ENCODE measurements around the gene DEAF1. TPM values are rescaled to one million over a fixed set of nuclear protein-coding genes. Genes with fewer than 3 reads are reported as not detected.
"Not testable (repeated sequence)": the region's sequence is repeated elsewhere in the genome, so short reads cannot be mapped to it uniquely, and the experiment has no call there.

The DEAF1 gene, protein sequence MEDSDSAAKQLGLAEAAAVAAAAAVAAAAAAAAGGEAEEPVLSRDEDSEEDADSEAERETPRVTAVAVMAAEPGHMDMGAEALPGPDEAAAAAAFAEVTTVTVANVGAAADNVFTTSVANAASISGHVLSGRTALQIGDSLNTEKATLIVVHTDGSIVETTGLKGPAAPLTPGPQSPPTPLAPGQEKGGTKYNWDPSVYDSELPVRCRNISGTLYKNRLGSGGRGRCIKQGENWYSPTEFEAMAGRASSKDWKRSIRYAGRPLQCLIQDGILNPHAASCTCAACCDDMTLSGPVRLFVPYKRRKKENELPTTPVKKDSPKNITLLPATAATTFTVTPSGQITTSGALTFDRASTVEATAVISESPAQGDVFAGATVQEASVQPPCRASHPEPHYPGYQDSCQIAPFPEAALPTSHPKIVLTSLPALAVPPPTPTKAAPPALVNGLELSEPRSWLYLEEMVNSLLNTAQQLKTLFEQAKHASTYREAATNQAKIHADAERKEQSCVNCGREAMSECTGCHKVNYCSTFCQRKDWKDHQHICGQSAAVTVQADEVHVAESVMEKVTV
- 41.0 and 48.1 TPM in 2 replicates for total RNA-seq (ENCODE audit: low replicate concordance)
- long read RNA-seq, partial matches to known transcripts, result 2 of 7 reads
- long read RNA-seq, other reads (novel, unspliced or antisense), result 3 of 7 reads

DNA sequence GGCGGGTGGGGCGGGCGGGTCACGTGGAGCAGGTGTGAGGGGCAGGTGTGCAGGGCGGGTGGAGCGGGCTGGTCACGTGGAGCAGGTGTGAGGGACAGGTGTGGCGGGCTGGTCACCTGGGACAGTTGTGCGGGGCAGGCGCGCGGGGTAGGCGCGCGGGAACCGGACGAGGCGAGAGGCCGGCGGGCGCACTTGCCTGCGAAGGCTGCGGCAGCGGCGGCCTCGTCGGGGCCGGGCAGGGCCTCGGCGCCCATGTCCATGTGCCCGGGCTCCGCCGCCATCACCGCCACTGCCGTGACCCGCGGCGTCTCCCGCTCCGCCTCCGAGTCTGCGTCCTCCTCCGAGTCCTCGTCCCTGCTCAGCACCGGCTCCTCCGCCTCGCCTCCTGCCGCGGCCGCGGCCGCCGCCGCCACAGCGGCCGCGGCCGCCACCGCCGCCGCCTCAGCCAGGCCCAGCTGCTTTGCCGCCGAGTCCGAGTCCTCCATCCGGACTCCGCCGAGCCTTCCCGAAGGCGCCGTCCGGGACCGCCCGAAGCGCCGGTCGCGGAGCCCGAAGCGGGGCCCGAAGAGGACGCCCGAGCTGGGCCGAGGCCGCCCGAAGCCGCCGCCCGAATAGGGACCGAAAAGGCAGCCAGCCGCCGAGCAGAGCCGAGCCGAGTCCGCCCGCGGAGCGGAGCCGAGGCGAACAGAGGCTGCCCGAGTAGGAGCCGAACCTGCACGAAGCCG, at the start of gene DEAF1:
Gene DEAF1 (minus strand): TSS at position 660 of the 725 bp plus-strand sequence. CDS start 175 bp downstream, at position 485.
- DNase-seq (ENCODE audit: extremely low spot score, unreplicated experiment), result peak; percentile 100
- TF ChIP-seq, protein P1, sequence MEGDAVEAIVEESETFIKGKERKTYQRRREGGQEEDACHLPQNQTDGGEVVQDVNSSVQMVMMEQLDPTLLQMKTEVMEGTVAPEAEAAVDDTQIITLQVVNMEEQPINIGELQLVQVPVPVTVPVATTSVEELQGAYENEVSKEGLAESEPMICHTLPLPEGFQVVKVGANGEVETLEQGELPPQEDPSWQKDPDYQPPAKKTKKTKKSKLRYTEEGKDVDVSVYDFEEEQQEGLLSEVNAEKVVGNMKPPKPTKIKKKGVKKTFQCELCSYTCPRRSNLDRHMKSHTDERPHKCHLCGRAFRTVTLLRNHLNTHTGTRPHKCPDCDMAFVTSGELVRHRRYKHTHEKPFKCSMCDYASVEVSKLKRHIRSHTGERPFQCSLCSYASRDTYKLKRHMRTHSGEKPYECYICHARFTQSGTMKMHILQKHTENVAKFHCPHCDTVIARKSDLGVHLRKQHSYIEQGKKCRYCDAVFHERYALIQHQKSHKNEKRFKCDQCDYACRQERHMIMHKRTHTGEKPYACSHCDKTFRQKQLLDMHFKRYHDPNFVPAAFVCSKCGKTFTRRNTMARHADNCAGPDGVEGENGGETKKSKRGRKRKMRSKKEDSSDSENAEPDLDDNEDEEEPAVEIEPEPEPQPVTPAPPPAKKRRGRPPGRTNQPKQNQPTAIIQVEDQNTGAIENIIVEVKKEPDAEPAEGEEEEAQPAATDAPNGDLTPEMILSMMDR (conservative IDR thresholded peaks at IDR 0.05), result no peak
- peak within 1 kb of the TSS; percentile 95 for H3K27ac Mint-ChIP-seq
- H3K4me1 Mint-ChIP-seq (ENCODE audit: unreplicated experiment), result peaks cover 38% of the 10 kb centered on the region
- H3K4me3 Mint-ChIP-seq, result peak within 1 kb of the TSS; percentile 90
- H3K9me3 Mint-ChIP-seq, result no peaks in the 10 kb centered on the region
- no peaks in the 10 kb centered on the region for H3K36me3 Mint-ChIP-seq
- H3K27me3 Mint-ChIP-seq, result no peaks in the 10 kb centered on the region

DNA sequence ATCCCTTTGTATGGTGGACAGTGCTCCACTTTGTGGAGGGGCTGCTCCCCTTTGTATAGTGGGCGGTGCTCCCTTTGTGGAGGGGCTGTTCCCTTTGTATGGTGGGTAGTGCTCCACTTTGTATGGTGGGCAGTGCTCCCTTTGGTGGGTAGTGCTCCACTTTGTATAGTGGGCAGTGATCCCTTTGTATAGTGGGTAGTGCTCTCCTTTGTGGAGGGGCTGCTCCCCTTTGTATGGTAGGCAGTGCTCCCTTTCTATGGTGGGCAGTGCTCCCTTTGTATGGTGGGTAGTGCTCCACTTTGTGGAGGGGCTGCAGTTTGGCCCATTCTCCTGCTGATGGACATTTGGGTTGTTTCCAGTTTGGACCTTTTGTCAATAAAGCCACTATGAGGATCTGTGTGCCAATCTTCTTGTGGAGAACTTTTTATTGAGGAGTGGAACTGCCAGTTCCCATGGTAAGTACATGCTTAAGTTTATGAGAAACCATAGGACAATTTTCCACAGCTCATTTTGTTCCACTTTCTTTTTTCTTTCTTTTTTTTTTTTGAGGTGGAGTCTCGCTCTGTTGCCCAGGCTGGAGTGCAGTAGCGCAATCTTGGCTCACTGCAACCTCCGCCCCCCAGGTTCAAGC, 47.7 kb upstream of the DEAF1 start:
- H3K36me3 Mint-ChIP-seq, result no peaks in the 10 kb centered on the region
- no peaks in the 10 kb centered on the region for H3K9me3 Mint-ChIP-seq
- H3K4me1 Mint-ChIP-seq (ENCODE audit: unreplicated experiment), result peaks cover 13% of the 10 kb centered on the region
- TF ChIP-seq, protein P1 (conservative IDR thresholded peaks at IDR 0.05), result no peak
- no peak for DNase-seq (ENCODE audit: extremely low spot score, unreplicated experiment)
- no peak overlapping the region for H3K4me3 Mint-ChIP-seq
- no peak overlapping the region for H3K27ac Mint-ChIP-seq
- H3K27me3 Mint-ChIP-seq, result peaks cover under 1% of the 10 kb centered on the region

DNA sequence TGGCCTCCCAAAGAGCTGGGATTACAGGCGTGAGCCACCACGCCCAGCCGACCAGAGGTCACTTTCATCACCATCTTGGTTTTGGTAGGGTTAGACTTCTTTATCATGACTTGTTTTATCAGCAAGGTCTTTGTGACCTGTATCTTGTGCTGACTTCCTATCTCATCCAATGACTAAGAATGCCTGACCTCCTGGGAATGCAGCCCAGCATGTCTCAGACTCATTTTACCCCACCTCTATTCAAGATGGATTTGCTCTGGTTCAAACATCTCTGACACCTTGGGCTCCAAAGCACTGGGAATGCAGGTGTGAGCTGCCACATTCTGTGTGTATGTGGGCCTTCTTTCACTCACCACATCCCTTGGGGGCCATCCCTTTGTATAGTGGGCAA, 47.1 kb upstream of the DEAF1 start:
- no peak for DNase-seq (ENCODE audit: extremely low spot score, unreplicated experiment)
- no peaks in the 10 kb centered on the region for H3K9me3 Mint-ChIP-seq
- no peaks in the 10 kb centered on the region for H3K36me3 Mint-ChIP-seq
- H3K27me3 Mint-ChIP-seq, result peaks cover 5% of the 10 kb centered on the region
- H3K4me3 Mint-ChIP-seq, result no peak overlapping the region
- H3K27ac Mint-ChIP-seq, result no peak overlapping the region
- TF ChIP-seq, protein P1 (conservative IDR thresholded peaks at IDR 0.05), result no peak
- H3K4me1 Mint-ChIP-seq (ENCODE audit: unreplicated experiment), result peaks cover 19% of the 10 kb centered on the region

DNA sequence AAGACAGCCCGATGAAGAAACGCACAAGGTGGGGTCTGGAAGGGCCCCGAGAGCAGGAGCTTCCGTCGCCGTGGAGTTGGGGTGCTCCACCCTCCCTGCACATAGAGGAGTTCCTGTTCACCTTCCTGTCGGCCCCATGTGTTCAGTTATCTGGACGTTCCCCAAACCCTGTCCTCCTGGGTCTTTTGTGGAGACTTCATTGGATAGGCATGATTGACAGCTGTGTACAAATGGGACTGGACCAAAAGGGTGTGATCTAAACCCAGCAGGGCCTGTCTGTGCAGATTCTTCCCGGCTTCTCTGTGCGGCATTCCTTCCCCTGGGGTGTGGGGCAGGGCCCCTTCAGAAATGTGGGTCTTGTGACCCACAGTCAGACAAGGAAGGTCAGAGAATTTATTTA, 42.9 kb upstream of the DEAF1 start:
- H3K36me3 Mint-ChIP-seq; H3K9me3 Mint-ChIP-seq; DNase-seq (ENCODE audit: extremely low spot score, unreplicated experiment): not testable (repeated sequence)
- Mint-ChIP-seq H3K27me3 (peaks cover 10% of the 10 kb centered on the region), H3K4me1 (ENCODE audit: unreplicated experiment) (peaks cover 12% of the 10 kb centered on the region), H3K27ac (peak overlapping the region; percentile 98), H3K4me3 (peak overlapping the region; percentile 86)

DNA sequence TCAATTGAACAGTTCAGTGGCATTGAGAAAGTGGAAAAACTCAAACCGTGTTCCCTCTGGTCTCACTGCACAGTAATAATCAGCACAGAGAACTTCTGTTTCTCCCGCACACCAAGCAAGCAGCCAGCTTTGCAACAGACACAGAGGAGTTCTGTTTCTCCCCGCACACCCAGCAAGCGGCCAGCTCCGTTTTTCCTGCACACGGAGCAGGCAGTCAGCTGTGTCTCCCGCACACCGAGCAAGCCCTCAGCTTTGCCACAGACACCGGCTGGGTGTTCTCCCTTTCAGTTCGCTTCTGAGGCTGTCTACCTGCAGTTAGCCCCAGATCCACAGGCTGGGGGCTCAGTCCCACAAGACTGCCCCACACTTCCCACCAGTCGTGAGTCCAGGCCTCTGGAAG, 42.3 kb upstream of the DEAF1 start:
- peaks cover 10% of the 10 kb centered on the region for H3K27me3 Mint-ChIP-seq
- DNase-seq (ENCODE audit: extremely low spot score, unreplicated experiment), result no peak
- TF ChIP-seq, protein P1 (conservative IDR thresholded peaks at IDR 0.05), result no peak
- peak overlapping the region; percentile 86 for H3K4me3 Mint-ChIP-seq
- H3K36me3 Mint-ChIP-seq, result peaks cover 3% of the 10 kb centered on the region
- peak overlapping the region; percentile 98 for H3K27ac Mint-ChIP-seq
- peaks cover 12% of the 10 kb centered on the region for H3K4me1 Mint-ChIP-seq (ENCODE audit: unreplicated experiment)
- no peaks in the 10 kb centered on the region for H3K9me3 Mint-ChIP-seq

DNA sequence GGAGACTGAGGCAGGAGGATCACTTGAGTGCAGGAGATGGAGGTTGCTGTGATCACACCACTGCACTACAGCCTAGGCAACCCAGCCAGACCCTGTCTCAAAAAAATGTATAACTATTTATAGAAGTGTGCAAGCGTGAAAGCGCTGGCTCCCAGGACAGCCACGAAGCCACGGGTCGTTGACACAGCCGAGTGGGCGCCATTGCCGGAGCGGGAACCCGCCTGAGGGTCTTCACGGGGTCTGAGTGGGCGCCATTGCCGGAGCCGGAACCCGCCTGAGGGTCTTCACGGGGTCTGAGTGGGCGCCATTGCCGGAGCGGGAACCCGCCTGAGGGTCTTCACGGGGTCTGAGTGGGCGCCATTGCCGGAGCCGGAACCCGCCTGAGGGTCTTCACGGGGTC, 39.5 kb upstream of the DEAF1 start:
- peak overlapping the region; percentile 39 for H3K4me3 Mint-ChIP-seq
- not testable (repeated sequence) for H3K36me3 Mint-ChIP-seq; H3K9me3 Mint-ChIP-seq; DNase-seq (ENCODE audit: extremely low spot score, unreplicated experiment)
- peaks cover 13% of the 10 kb centered on the region for H3K27me3 Mint-ChIP-seq
- H3K4me1 Mint-ChIP-seq (ENCODE audit: unreplicated experiment), result peaks cover 16% of the 10 kb centered on the region
- H3K27ac Mint-ChIP-seq, result peak overlapping the region; percentile 78
